Large intestine (tissue), 3 donors: ENCODE results near the gene EIF2AK3. TPM values are rescaled to one million over a fixed set of nuclear protein-coding genes. Genes with fewer than 3 reads are reported as not detected.

Source experiments
- DNase-seq, 2 donors: peaks; one replicate each; pipeline versions ENCODE4 v3.0.0 to v3.0.0-alpha.2; 2013
- H3K27ac ChIP-seq: one replicate; pipeline ENCODE4 v1.5.1; 2013; ENCODE audit warnings: low read length
- H3K27me3 ChIP-seq: 2 replicates; pipeline ENCODE4 v1.6.1; 2013; ENCODE audit warnings: low read length; ENCODE audit not compliant: control insufficient read depth, insufficient read depth
- H3K36me3 ChIP-seq: 2 replicates; pipeline ENCODE4 v1.6.1; 2013; ENCODE audit warnings: low read length; ENCODE audit not compliant: control insufficient read depth, insufficient read depth
- H3K4me1 ChIP-seq: one replicate; pipeline ENCODE4 v1.6.1; 2013; ENCODE audit warnings: low read length; ENCODE audit not compliant: control insufficient read depth, insufficient read depth
- H3K4me3 ChIP-seq: one replicate; pipeline ENCODE4 v1.5.1; 2013; ENCODE audit warnings: low read length
- H3K9me3 ChIP-seq: one replicate; pipeline ENCODE4 v1.6.1; 2013; ENCODE audit warnings: mild to moderate bottlenecking, low read depth, low read length, moderate library complexity; ENCODE audit not compliant: control insufficient read depth
- WGBS: methylation state at CpG from one replicate; pipeline ENCODE4 v1.1.5; 2013; ENCODE audit warnings: low lambda C conversion rate; ENCODE audit not compliant: insufficient coverage; 5-methylcytosine and 5-hydroxymethylcytosine counted together
- polyA plus RNA-seq: library from polyadenylated mRNA; unstranded; fragments of 120-200 nt; gene quantifications from one replicate; pipeline ENCODE4 v1.2.1, GENCODE V29; 2013

Gene EIF2AK3
- polyA plus RNA-seq, 1 donor: 14.1 TPM

- no peak overlapping the region for H3K4me3 ChIP-seq
- H3K36me3 ChIP-seq: no peaks in the 10 kb centered on the region
- peak overlapping the region; percentile 88 for H3K27ac ChIP-seq
- DNase-seq: peak; percentile 97 to 99
- H3K9me3 ChIP-seq: no peaks in the 10 kb centered on the region
- no peaks in the 10 kb centered on the region for H3K27me3 ChIP-seq
- WGBS: 13% methylated on average over 1 of the region's 4 CpGs
- peaks cover 5% of the 10 kb centered on the region for H3K4me1 ChIP-seq
Observed at GRCh38 chr2:88600038-88600465, 27.2 kb downstream of the EIF2AK3 start.

GRCh38 chr2:88599527-88599926 is 27.7 kb downstream of the EIF2AK3 start:
- H3K4me1 ChIP-seq: peaks cover 5% of the 10 kb centered on the region
- peaks cover 2% of the 10 kb centered on the region for H3K36me3 ChIP-seq
- no peak overlapping the region for H3K4me3 ChIP-seq
- no peak for DNase-seq
- H3K27ac ChIP-seq: peak overlapping the region; percentile 88
- no peaks in the 10 kb centered on the region for H3K27me3 ChIP-seq
- H3K9me3 ChIP-seq: no peaks in the 10 kb centered on the region
- WGBS: no CpG with 5 or more reads among the region's 2 CpGs

- Histone ChIP-seq H3K9me3 (no peaks in the 10 kb centered on the region), H3K4me1 (peaks cover 5% of the 10 kb centered on the region), H3K27ac (no peak overlapping the region), H3K36me3 (peaks cover 17% of the 10 kb centered on the region), H3K27me3 (no peaks in the 10 kb centered on the region), H3K4me3 (no peak overlapping the region)
- no peak for DNase-seq
Observed at GRCh38 chr2:88597168-88597567, 30.1 kb downstream of the EIF2AK3 start.

- no peak overlapping the region for H3K27ac ChIP-seq
- no peaks in the 10 kb centered on the region for H3K9me3 ChIP-seq
- 6% methylated on average over 3 of the region's 8 CpGs for WGBS
- peak in 1 of 2 donors; percentile 32 for DNase-seq
- no peak overlapping the region for H3K4me3 ChIP-seq
- peaks cover 5% of the 10 kb centered on the region for H3K4me1 ChIP-seq
- H3K27me3 ChIP-seq: no peaks in the 10 kb centered on the region
- peaks cover 17% of the 10 kb centered on the region for H3K36me3 ChIP-seq
Observed at GRCh38 chr2:88596141-88596830, 31.0 kb downstream of the EIF2AK3 start.

GRCh38 chr2:88591698-88592097 is 35.6 kb downstream of the EIF2AK3 start:
- Histone ChIP-seq H3K4me3 (no peak overlapping the region), H3K9me3 (no peaks in the 10 kb centered on the region), H3K4me1 (no peaks in the 10 kb centered on the region), H3K27ac (no peak overlapping the region), H3K27me3 (no peaks in the 10 kb centered on the region), H3K36me3 (peaks cover 31% of the 10 kb centered on the region)
- WGBS: no CpG with 5 or more reads among the region's 2 CpGs
- no peak for DNase-seq

- H3K9me3 ChIP-seq: no peaks in the 10 kb centered on the region
- no CpG with 5 or more reads among the region's 2 CpGs for WGBS
- no peaks in the 10 kb centered on the region for H3K27me3 ChIP-seq
- peak; percentile 19 to 46 for DNase-seq
- H3K36me3 ChIP-seq: peaks cover 34% of the 10 kb centered on the region
- H3K4me3 ChIP-seq: no peak overlapping the region
- no peak overlapping the region for H3K27ac ChIP-seq
- H3K4me1 ChIP-seq: no peaks in the 10 kb centered on the region
Observed at GRCh38 chr2:88590998-88591613, 36.2 kb downstream of the EIF2AK3 start.

- Histone ChIP-seq H3K27ac (no peak overlapping the region), H3K9me3 (no peaks in the 10 kb centered on the region), H3K36me3 (peaks cover 46% of the 10 kb centered on the region), H3K27me3 (no peaks in the 10 kb centered on the region), H3K4me1 (no peaks in the 10 kb centered on the region), H3K4me3 (no peak overlapping the region)
- no peak for DNase-seq
- 92% methylated on average over 6 of the region's 6 CpGs for WGBS
Observed at GRCh38 chr2:88585969-88586368, 41.3 kb downstream of the EIF2AK3 start.

GRCh38 chr2:88582030-88582429 is 45.2 kb downstream of the EIF2AK3 start:
- Histone ChIP-seq H3K36me3 (peaks cover 42% of the 10 kb centered on the region), H3K4me1 (no peaks in the 10 kb centered on the region), H3K27ac (no peak overlapping the region), H3K9me3 (no peaks in the 10 kb centered on the region), H3K4me3 (no peak overlapping the region), H3K27me3 (no peaks in the 10 kb centered on the region)
- DNase-seq: no peak
- 100% methylated on average over 1 of the region's 1 CpG for WGBS

GRCh38 chr2:88580088-88580487 is 47.2 kb downstream of the EIF2AK3 start:
- H3K27me3 ChIP-seq: no peaks in the 10 kb centered on the region
- no CpG with 5 or more reads among the region's 1 CpG for WGBS

GRCh38 chr2:88575630-88576029 is 51.6 kb downstream of the EIF2AK3 start:
- Histone ChIP-seq H3K4me3 (no peak overlapping the region), H3K36me3 (peaks cover 46% of the 10 kb centered on the region), H3K27ac (no peak overlapping the region), H3K27me3 (no peaks in the 10 kb centered on the region), H3K9me3 (no peaks in the 10 kb centered on the region), H3K4me1 (no peaks in the 10 kb centered on the region)
- WGBS: no CpG with 5 or more reads among the region's 2 CpGs
- DNase-seq: no peak

More at GRCh38 chr2:88580088-88580487, 47.2 kb downstream of the EIF2AK3 start:
- DNase-seq: no peak
- peaks cover 43% of the 10 kb centered on the region for H3K36me3 ChIP-seq
- H3K9me3 ChIP-seq: no peaks in the 10 kb centered on the region
- no peak overlapping the region for H3K4me3 ChIP-seq
- H3K27ac ChIP-seq: no peak overlapping the region
- no peaks in the 10 kb centered on the region for H3K4me1 ChIP-seq

- Histone ChIP-seq H3K27me3 (no peaks in the 10 kb centered on the region), H3K36me3 (peaks cover 49% of the 10 kb centered on the region), H3K9me3 (no peaks in the 10 kb centered on the region), H3K4me1 (no peaks in the 10 kb centered on the region), H3K4me3 (no peak overlapping the region), H3K27ac (no peak overlapping the region)
- no peak for DNase-seq
- no CpG with 5 or more reads among the region's 2 CpGs for WGBS
Observed at GRCh38 chr2:88575051-88575450, 52.2 kb downstream of the EIF2AK3 start.
